ENCODE data around the gene PDE6B.

DNA sequence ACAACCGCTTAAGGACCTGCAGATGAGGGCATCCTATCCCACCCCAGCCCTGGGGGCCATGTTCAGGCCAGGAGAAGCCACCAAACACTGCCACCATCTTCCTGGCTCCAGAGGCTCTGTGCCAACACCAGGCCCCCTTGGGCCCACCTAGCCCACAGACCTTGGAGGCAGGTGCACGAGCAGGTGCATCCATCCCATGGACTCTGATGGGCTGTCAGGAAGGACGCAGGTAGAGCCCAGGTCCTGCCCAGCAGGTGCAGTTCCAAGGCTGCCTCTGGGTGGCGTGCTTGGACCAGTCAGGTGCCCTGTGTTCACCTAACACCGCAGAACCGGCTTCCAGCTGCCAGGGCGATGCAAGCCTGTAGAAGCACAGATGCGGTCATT, 22.8 kb upstream of the PDE6B start:
- TF ChIP-seq, protein P1, sequence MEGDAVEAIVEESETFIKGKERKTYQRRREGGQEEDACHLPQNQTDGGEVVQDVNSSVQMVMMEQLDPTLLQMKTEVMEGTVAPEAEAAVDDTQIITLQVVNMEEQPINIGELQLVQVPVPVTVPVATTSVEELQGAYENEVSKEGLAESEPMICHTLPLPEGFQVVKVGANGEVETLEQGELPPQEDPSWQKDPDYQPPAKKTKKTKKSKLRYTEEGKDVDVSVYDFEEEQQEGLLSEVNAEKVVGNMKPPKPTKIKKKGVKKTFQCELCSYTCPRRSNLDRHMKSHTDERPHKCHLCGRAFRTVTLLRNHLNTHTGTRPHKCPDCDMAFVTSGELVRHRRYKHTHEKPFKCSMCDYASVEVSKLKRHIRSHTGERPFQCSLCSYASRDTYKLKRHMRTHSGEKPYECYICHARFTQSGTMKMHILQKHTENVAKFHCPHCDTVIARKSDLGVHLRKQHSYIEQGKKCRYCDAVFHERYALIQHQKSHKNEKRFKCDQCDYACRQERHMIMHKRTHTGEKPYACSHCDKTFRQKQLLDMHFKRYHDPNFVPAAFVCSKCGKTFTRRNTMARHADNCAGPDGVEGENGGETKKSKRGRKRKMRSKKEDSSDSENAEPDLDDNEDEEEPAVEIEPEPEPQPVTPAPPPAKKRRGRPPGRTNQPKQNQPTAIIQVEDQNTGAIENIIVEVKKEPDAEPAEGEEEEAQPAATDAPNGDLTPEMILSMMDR (IDR thresholded peaks at IDR 0.05; ENCODE audit: poor library complexity, severe bottlenecking): no peak
- no peak for TF ChIP-seq MXI1 (conservative IDR thresholded peaks at IDR 0.05; ENCODE audit: poor library complexity, severe bottlenecking)
- no peak for TF ChIP-seq EP300 (conservative IDR thresholded peaks at IDR 0.05; ENCODE audit: poor library complexity, severe bottlenecking)
- TF ChIP-seq, protein P2, sequence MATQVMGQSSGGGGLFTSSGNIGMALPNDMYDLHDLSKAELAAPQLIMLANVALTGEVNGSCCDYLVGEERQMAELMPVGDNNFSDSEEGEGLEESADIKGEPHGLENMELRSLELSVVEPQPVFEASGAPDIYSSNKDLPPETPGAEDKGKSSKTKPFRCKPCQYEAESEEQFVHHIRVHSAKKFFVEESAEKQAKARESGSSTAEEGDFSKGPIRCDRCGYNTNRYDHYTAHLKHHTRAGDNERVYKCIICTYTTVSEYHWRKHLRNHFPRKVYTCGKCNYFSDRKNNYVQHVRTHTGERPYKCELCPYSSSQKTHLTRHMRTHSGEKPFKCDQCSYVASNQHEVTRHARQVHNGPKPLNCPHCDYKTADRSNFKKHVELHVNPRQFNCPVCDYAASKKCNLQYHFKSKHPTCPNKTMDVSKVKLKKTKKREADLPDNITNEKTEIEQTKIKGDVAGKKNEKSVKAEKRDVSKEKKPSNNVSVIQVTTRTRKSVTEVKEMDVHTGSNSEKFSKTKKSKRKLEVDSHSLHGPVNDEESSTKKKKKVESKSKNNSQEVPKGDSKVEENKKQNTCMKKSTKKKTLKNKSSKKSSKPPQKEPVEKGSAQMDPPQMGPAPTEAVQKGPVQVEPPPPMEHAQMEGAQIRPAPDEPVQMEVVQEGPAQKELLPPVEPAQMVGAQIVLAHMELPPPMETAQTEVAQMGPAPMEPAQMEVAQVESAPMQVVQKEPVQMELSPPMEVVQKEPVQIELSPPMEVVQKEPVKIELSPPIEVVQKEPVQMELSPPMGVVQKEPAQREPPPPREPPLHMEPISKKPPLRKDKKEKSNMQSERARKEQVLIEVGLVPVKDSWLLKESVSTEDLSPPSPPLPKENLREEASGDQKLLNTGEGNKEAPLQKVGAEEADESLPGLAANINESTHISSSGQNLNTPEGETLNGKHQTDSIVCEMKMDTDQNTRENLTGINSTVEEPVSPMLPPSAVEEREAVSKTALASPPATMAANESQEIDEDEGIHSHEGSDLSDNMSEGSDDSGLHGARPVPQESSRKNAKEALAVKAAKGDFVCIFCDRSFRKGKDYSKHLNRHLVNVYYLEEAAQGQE (IDR thresholded peaks at IDR 0.05; ENCODE audit: borderline replicate concordance): no peak
- no peak for TF ChIP-seq RAD21 (conservative IDR thresholded peaks at IDR 0.05)
- TF ChIP-seq SMC3 (conservative IDR thresholded peaks at IDR 0.05; ENCODE audit: poor library complexity): no peak
- TF ChIP-seq EZH2 (IDR thresholded peaks at IDR 0.05; ENCODE audit: borderline replicate concordance, insufficient read depth, low read length, poor library complexity, severe bottlenecking): no peak
